Measurements from ENCODE around the gene ZNF689.

DNA sequence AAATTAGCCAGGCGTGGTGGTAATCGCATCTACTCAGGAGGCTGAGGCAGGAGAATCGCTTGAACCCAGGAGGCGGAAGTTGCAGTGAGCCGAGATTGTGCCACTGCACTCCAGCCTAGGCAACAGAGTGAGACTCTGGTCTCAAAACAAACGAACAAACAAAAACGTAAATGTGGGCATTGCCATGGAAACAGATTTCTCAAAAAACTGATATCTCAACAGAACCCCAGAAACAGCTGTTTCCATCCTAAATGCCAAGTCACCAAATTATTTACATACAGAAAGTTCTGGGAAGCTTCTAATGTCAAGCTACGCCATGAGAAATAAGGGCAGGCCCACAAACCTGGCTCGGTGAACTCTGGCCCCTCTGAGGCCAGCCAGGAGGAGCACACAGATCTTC is 16.0 kb upstream of the ZNF689 start:
- TF ChIP-seq E2F1 (CRISPR knock-in tag; IDR thresholded peaks at IDR 0.05) (no peak), CREB1 (IDR thresholded peaks at IDR 0.05) (no peak), CREB1 (CRISPR knock-in tag; IDR thresholded peaks at IDR 0.05) (no peak), ZNF563 (CRISPR knock-in tag; IDR thresholded peaks at IDR 0.05) (no peak)

Data from HepG2 (cell line).